C4-2B (cell line): ENCODE results near the gene GBE1.

Source experiments
- ZFX ChIP-seq: fragments of 450-650 bp; IDR thresholded peaks from 2 replicates; pipeline ENCODE4 v1.6.1; 2017
- TF ChIP-seq, protein P1 (sequence below): fragments of 450-650 bp; conservative IDR thresholded peaks from 2 replicates; pipeline ENCODE4 v1.5.1; 2017; ENCODE audit warnings: mild to moderate bottlenecking

GRCh38 chr3:81707996-81708395, 53.4 kb downstream of the GBE1 start:
- TF ChIP-seq, protein P1, sequence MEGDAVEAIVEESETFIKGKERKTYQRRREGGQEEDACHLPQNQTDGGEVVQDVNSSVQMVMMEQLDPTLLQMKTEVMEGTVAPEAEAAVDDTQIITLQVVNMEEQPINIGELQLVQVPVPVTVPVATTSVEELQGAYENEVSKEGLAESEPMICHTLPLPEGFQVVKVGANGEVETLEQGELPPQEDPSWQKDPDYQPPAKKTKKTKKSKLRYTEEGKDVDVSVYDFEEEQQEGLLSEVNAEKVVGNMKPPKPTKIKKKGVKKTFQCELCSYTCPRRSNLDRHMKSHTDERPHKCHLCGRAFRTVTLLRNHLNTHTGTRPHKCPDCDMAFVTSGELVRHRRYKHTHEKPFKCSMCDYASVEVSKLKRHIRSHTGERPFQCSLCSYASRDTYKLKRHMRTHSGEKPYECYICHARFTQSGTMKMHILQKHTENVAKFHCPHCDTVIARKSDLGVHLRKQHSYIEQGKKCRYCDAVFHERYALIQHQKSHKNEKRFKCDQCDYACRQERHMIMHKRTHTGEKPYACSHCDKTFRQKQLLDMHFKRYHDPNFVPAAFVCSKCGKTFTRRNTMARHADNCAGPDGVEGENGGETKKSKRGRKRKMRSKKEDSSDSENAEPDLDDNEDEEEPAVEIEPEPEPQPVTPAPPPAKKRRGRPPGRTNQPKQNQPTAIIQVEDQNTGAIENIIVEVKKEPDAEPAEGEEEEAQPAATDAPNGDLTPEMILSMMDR: no peak
- TF ChIP-seq ZFX: no peak
